HL-60 (cell line): ENCODE data around the gene ADAMTSL4.

Source experiments
- DNase-seq, 2 experiments: peaks; one replicate each; pipeline ENCODE4 v3.0.0-alpha.2; 2010 to 2020; ENCODE audit warnings: low read depth in 1 of 2, low spot score in 1 of 2
- H3K27ac ChIP-seq: fragments of 250-450 bp; sonication (Bioruptor Pico); replicated peaks from 2 replicates; pipeline ENCODE4 v1.5.1; 2020; ENCODE audit warnings: mild to moderate bottlenecking, moderate library complexity
- H3K27me3 ChIP-seq: fragments of 250-450 bp; sonication (Bioruptor Pico); 2 replicates; pipeline ENCODE4 v1.5.1; 2021; ENCODE audit warnings: mild to moderate bottlenecking, moderate library complexity; ENCODE audit not compliant: insufficient read depth, poor library complexity, severe bottlenecking
- H3K4me3 ChIP-seq: replicated peaks from 2 replicates; pipeline ENCODE4 v1.5.1; 2011; ENCODE audit warnings: mild to moderate bottlenecking, control low read depth, low read length; ENCODE audit not compliant: insufficient read depth
- GABPA ChIP-seq: IDR thresholded peaks from 2 replicates; pipeline ENCODE4 v1.6.1; 2012; ENCODE audit warnings: low read depth
- POLR2AphosphoS5 ChIP-seq: IDR thresholded peaks from 2 replicates; pipeline ENCODE4 v1.6.1; 2012; ENCODE audit warnings: low read depth
- SPI1 ChIP-seq: IDR thresholded peaks from 2 replicates; pipeline ENCODE4 v1.6.1; 2012; ENCODE audit warnings: low read depth, mild to moderate bottlenecking, borderline replicate concordance
- TF ChIP-seq, protein P1 (sequence below): IDR thresholded peaks from one replicate; pipeline ENCODE4 v1.5.1; 2011; ENCODE audit warnings: low read length, control low read depth, inconsistent platforms; ENCODE audit not compliant: insufficient read depth
- TF ChIP-seq, protein P2 (sequence below): IDR thresholded peaks from 2 replicates; pipeline ENCODE4 v1.6.1; 2012; ENCODE audit warnings: low read depth; ENCODE audit not compliant: insufficient replicate concordance

ADAMTSL4 gene

DNA sequence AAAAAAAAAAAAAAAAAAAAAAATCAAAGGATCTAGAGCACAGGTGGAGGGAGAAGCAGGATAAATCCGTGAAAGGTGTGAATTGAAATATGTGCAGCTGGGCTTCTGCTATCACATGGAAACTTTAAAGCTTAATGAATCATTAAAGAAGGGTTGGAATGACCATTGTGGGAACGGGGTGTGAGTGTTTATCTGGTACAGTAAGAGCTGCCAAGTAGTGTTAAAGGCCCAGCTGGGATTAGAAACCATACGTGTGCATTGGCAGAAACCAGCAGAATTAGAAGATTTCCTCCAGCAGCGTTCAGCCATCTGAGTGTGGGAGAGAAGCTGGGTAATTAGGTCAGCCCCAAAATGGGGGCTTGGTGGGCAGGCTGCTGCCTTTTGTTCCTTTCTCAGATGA is 20.2 kb upstream of the ADAMTSL4 start:
- TF ChIP-seq GABPA = no peak
- no peak for TF ChIP-seq POLR2AphosphoS5
- no peak for TF ChIP-seq SPI1
- TF ChIP-seq, protein P1, sequence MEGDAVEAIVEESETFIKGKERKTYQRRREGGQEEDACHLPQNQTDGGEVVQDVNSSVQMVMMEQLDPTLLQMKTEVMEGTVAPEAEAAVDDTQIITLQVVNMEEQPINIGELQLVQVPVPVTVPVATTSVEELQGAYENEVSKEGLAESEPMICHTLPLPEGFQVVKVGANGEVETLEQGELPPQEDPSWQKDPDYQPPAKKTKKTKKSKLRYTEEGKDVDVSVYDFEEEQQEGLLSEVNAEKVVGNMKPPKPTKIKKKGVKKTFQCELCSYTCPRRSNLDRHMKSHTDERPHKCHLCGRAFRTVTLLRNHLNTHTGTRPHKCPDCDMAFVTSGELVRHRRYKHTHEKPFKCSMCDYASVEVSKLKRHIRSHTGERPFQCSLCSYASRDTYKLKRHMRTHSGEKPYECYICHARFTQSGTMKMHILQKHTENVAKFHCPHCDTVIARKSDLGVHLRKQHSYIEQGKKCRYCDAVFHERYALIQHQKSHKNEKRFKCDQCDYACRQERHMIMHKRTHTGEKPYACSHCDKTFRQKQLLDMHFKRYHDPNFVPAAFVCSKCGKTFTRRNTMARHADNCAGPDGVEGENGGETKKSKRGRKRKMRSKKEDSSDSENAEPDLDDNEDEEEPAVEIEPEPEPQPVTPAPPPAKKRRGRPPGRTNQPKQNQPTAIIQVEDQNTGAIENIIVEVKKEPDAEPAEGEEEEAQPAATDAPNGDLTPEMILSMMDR = no peak
- no peak overlapping the region for H3K27ac ChIP-seq

DNA sequence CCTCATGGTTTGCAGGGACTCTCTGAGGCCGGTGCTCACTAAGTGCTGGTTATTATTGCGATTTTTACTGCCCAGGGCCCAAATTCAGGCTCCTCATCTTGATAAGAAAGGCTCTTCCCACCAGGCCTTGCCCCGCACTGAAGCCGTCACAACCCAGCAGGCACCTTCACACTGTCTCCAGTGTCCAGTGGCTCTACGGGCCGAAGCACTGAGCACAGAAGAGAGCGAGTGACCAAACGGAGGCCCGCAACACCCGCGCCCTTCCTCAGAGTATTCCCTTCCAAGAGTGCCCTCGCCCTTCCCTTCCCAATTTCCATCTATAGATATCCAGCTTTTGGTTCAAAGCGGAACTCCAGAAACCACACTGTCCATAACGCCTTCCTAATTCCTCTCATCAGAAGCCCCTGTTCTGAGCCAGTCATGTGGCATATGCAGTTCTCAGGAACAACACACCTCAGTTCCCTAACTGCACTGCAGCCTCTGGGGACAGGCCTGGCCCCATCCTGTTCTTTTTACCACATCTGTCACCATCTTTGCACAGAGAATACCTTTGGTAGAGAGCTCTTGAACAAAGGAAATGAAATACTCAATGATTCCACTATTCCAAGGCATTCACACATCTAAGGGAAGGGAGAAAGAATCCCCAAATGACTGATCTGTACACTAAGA is 18.6 kb upstream of the ADAMTSL4 start:
- Histone ChIP-seq H3K4me3 (no peak overlapping the region), H3K27me3 (no peaks in the 10 kb centered on the region), H3K27ac (no peak overlapping the region)
- TF ChIP-seq POLR2AphosphoS5 = no peak
- TF ChIP-seq, protein P2, sequence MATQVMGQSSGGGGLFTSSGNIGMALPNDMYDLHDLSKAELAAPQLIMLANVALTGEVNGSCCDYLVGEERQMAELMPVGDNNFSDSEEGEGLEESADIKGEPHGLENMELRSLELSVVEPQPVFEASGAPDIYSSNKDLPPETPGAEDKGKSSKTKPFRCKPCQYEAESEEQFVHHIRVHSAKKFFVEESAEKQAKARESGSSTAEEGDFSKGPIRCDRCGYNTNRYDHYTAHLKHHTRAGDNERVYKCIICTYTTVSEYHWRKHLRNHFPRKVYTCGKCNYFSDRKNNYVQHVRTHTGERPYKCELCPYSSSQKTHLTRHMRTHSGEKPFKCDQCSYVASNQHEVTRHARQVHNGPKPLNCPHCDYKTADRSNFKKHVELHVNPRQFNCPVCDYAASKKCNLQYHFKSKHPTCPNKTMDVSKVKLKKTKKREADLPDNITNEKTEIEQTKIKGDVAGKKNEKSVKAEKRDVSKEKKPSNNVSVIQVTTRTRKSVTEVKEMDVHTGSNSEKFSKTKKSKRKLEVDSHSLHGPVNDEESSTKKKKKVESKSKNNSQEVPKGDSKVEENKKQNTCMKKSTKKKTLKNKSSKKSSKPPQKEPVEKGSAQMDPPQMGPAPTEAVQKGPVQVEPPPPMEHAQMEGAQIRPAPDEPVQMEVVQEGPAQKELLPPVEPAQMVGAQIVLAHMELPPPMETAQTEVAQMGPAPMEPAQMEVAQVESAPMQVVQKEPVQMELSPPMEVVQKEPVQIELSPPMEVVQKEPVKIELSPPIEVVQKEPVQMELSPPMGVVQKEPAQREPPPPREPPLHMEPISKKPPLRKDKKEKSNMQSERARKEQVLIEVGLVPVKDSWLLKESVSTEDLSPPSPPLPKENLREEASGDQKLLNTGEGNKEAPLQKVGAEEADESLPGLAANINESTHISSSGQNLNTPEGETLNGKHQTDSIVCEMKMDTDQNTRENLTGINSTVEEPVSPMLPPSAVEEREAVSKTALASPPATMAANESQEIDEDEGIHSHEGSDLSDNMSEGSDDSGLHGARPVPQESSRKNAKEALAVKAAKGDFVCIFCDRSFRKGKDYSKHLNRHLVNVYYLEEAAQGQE = no peak
- TF ChIP-seq, protein P1 = no peak
- no peak for TF ChIP-seq GABPA
- TF ChIP-seq SPI1 = no peak
- no peak for DNase-seq

More for the DNA sequence above, 20.2 kb upstream of the ADAMTSL4 start:
- DNase-seq = no peak
- no peak overlapping the region for H3K4me3 ChIP-seq
- H3K27me3 ChIP-seq = no peaks in the 10 kb centered on the region

DNA sequence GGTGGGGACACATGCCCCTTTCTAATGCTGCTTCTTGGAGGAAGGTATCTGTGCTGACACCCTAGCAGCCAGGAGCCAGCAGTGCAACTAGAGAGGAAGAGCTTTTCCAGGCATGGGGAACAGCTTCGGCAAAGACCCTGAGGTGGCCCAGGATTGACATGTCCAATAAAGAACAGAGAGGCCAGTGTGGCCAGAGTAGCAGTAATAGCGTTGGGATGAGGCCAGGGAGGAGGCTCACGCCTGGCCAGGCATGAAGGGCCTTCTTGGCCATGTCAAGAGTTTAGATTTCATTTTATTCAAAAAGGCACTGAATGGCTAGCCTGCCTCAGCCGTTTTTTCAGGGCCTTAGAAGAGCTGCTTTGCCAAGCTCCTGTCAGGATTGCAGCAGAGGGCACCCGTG is 16.3 kb upstream of the ADAMTSL4 start:
- Histone ChIP-seq H3K27ac (no peak overlapping the region), H3K27me3 (no peaks in the 10 kb centered on the region), H3K4me3 (no peak overlapping the region)
- TF ChIP-seq POLR2AphosphoS5 (no peak), GABPA (no peak), SPI1 (no peak)
- TF ChIP-seq, protein P2 = no peak
- TF ChIP-seq, protein P1 = no peak
- DNase-seq = no peak

DNA sequence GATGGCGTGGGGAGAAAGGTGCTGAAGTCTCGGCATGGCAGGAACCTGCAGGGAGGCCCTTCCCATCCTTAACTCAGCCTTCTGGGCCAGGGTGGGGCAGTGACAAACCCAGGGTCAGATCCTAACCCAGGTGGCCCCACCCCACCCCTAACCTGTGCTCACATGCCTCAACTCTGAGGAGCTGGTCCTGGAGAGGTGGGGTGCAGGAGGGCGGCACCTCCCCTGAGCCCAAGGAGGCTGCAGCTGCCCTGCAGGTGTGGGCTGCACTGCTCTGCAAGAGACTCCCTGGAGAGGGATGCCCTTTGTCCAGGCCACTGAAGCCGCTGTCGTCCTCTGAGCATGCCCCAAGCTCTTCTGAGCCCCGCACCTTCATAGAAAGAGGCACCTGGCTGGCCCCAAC is 15.2 kb upstream of the ADAMTSL4 start:
- TF ChIP-seq, protein P1 = no peak
- TF ChIP-seq SPI1 (no peak), POLR2AphosphoS5 (no peak), GABPA (no peak)
- TF ChIP-seq, protein P2 = no peak
- Histone ChIP-seq H3K4me3 (no peak overlapping the region), H3K27ac (no peak overlapping the region), H3K27me3 (no peaks in the 10 kb centered on the region)
- DNase-seq = no peak
